GM12878 (cell line): Measurements from ENCODE around the gene SLC35B4. TPM values are rescaled to one million over a fixed set of nuclear protein-coding genes. Genes with fewer than 3 reads are reported as not detected.

ENCODE experiments used
- ATAC-seq: fragments of 200-7000 bp; cut with Tn5 transposase; 3 replicates; pipeline ENCODE4 v1.9.1; 2020; ENCODE audit warnings: mild to moderate bottlenecking, moderate library complexity
- BruUV-seq: library from RNA; stranded (reverse); fragments of 400-500 nt; replicated peaks from 2 replicates; lab custom pipeline; 2021; lab: Mats Ljungman, UMichigan
- CTCF ChIA-PET: fragments of 300-600 bp; sonication (Branson Sonifier 250); formaldehyde crosslinking; extraction: SDS; loops from one replicate; lab custom pipeline; 2021; ENCODE audit warnings: inconsistent platforms; lab: Yijun Ruan, JAX
- POLR2A ChIA-PET: fragments of 350-600 bp; formaldehyde crosslinking; extraction: SDS; loops from one replicate; lab custom pipeline; 2021; ENCODE audit warnings: inconsistent platforms; lab: Charles Lee
- RAD21 ChIA-PET: fragments of 300-600 bp; sonication (Branson Sonifier 250); formaldehyde crosslinking; loops from one replicate; lab custom pipeline; 2023; ENCODE audit warnings: antibody characterized with exemption; ENCODE audit not compliant: unreplicated experiment; lab: Charles Lee
- SMC1A ChIA-PET: fragments of 300-600 bp; sonication (Branson Sonifier 250); formaldehyde crosslinking; loops from one replicate; lab custom pipeline; 2023; ENCODE audit not compliant: unreplicated experiment, uncharacterized antibody; lab: Charles Lee
- DNase-seq: peaks from one replicate; pipeline ENCODE4 v3.0.0-alpha.2; 2011; ENCODE audit warnings: low read depth, low spot score
- FAIRE-seq: peaks from 3 replicates; lab custom pipeline; 2011; peaks lifted over from hg19 to GRCh38; lab: Jason Lieb, UNC
- H2AFZ ChIP-seq: 2 replicates; pipeline ENCODE4 v1.6.0; 2011; ENCODE audit warnings: low read depth, low read length, control low read depth; ENCODE audit not compliant: control insufficient read depth
- H3K27ac ChIP-seq: 2 replicates; pipeline ENCODE4 v1.5.1; 2011; ENCODE audit warnings: control low read depth; ENCODE audit not compliant: control insufficient read depth, insufficient read depth
- H3K27me3 ChIP-seq, 2 experiments: replicated peaks in 1 of 2; 2 replicates each; pipeline versions ENCODE4 v1.6.0 to v1.6.1; 2011; ENCODE audit warnings: low read length in 1 of 2; ENCODE audit not compliant: control insufficient read depth in 2 of 2, insufficient read depth in 2 of 2
- H3K36me3 ChIP-seq, 2 experiments: 2 replicates each; pipeline ENCODE4 v1.5.1; 2011; ENCODE audit warnings: low read length in 1 of 2; ENCODE audit not compliant: control insufficient read depth in 2 of 2, insufficient read depth in 2 of 2
- H3K4me1 ChIP-seq: 2 replicates; pipeline ENCODE4 v1.6.1; 2011; ENCODE audit warnings: mild to moderate bottlenecking, low read length, moderate library complexity, mixed read lengths; ENCODE audit not compliant: control insufficient read depth, insufficient read depth
- H3K4me2 ChIP-seq: 2 replicates; pipeline ENCODE4 v1.6.0; 2011; ENCODE audit warnings: control low read depth; ENCODE audit not compliant: control insufficient read depth, insufficient read depth
- H3K4me3 ChIP-seq: fragments of 200-600 bp; sonication (generic); 2 replicates; pipeline ENCODE4 v1.5.1; 2016
- H3K79me2 ChIP-seq: 2 replicates; pipeline ENCODE4 v1.6.0; 2011; ENCODE audit warnings: low read length; ENCODE audit not compliant: control insufficient read depth, insufficient read depth
- H3K9ac ChIP-seq: 2 replicates; pipeline ENCODE4 v1.8.0; 2011; ENCODE audit warnings: low read length, control low read depth, mixed read lengths; ENCODE audit not compliant: control insufficient read depth, insufficient read depth
- H3K9me3 ChIP-seq: replicated peaks from 3 replicates; pipeline ENCODE4 v1.5.1; 2011; ENCODE audit warnings: mild to moderate bottlenecking, low read length; ENCODE audit not compliant: control insufficient read depth, insufficient read depth
- H4K20me1 ChIP-seq: 2 replicates; pipeline ENCODE4 v1.6.0; 2011; ENCODE audit not compliant: control insufficient read depth, insufficient read depth
- BCL3 ChIP-seq: IDR thresholded peaks from 2 replicates; pipeline ENCODE4 v1.6.1; 2011; ENCODE audit warnings: borderline replicate concordance, low read depth, mild to moderate bottlenecking, moderate library complexity, low read length; ENCODE audit not compliant: insufficient read depth, poor library complexity, severe bottlenecking
- CBFB ChIP-seq: IDR thresholded peaks from 2 replicates; pipeline ENCODE4 v1.6.1; 2016; ENCODE audit warnings: antibody characterized with exemption, low read depth
- CHD1 ChIP-seq: IDR thresholded peaks from 2 replicates; pipeline ENCODE4 v1.6.1; 2012; ENCODE audit warnings: low read depth, low read length, improper control_type of control experiment
- HCFC1 ChIP-seq: fragments of 150-350 bp; IDR thresholded peaks from 2 replicates; pipeline ENCODE4 v1.6.1; 2014; ENCODE audit warnings: low read length
- NFIC ChIP-seq: IDR thresholded peaks from 2 replicates; pipeline ENCODE4 v1.6.1; 2012; ENCODE audit warnings: low read depth, mild to moderate bottlenecking, inconsistent platforms, low read length, moderate library complexity
- NKRF ChIP-seq: fragments of 450-650 bp; conservative IDR thresholded peaks from 2 replicates; pipeline ENCODE4 v1.6.1; 2017; ENCODE audit warnings: mild to moderate bottlenecking, moderate library complexity
- PAX5 ChIP-seq: IDR thresholded peaks from 2 replicates; pipeline ENCODE4 v1.6.1; 2011; ENCODE audit warnings: low read depth, low read length, borderline replicate concordance
- PRDM15 ChIP-seq: fragments of 450-650 bp; formaldehyde crosslinking; IDR thresholded peaks from 2 replicates; pipeline ENCODE4 v1.4.0; 2020; ENCODE audit warnings: mild to moderate bottlenecking, moderate library complexity
- RFX5 ChIP-seq: IDR thresholded peaks from 2 replicates; pipeline ENCODE4 v1.6.1; 2011; ENCODE audit warnings: low read depth, low read length, improper control_type of control experiment
- SIN3A ChIP-seq: IDR thresholded peaks from 2 replicates; pipeline ENCODE4 v1.6.1; 2012; ENCODE audit warnings: low read depth, low read length, improper control_type of control experiment
- SPI1 ChIP-seq: IDR thresholded peaks from 2 replicates; pipeline ENCODE4 v1.6.1; 2011; ENCODE audit warnings: low read depth, mild to moderate bottlenecking, low read length, moderate library complexity, borderline replicate concordance; ENCODE audit not compliant: insufficient read depth
- SREBF2 ChIP-seq: IDR thresholded peaks from 2 replicates; pipeline ENCODE4 v1.6.1; 2012; ENCODE audit warnings: mild to moderate bottlenecking, low read length
- TCF7 ChIP-seq: IDR thresholded peaks from 2 replicates; pipeline ENCODE4 v1.6.1; 2014; ENCODE audit warnings: antibody characterized with exemption, borderline replicate concordance
- ZNF384 ChIP-seq: IDR thresholded peaks from 2 replicates; pipeline ENCODE4 v1.6.1; 2012; ENCODE audit warnings: low read depth, mild to moderate bottlenecking, low read length, improper control_type of control experiment, borderline replicate concordance
- WGBS: methylation state at CpG from one replicate; pipeline ENCODE4 v1.1.6; 2016; ENCODE audit warnings: low lambda C conversion rate; ENCODE audit not compliant: insufficient replicate concordance, insufficient coverage; ENCODE audit errors: missing lambda C conversion rate; 5-methylcytosine and 5-hydroxymethylcytosine counted together
- in situ Hi-C: fragments of 300-500 bp; cut with MboI; formaldehyde crosslinking; loops from 9 replicates; pipeline ENCODE4 v1.14.3; 2018; ENCODE audit warnings: mixed read lengths
- intact Hi-C: fragments of 100-400 bp; cut with micrococcal nuclease; formaldehyde crosslinking; loops from one replicate; pipeline ENCODE4 v1.14.2; 2022; ENCODE audit not compliant: unreplicated experiment
- polyA plus RNA-seq, 11 experiments: library from polyadenylated mRNA; depleted of rRNA in 4 of 11; unstranded in 6 of 11; stranded (reverse) in 5 of 11; fragments of >200 nt; fragmentation: Nextera tagmentation in 4 of 11; fragmentation: Illumina TruSeq in 1 of 11; extraction: Ambion mirVana in 4 of 11; extraction: Trizol in 1 of 11; gene quantifications; 1 replicate in 1 of 11; 2 replicates in 10 of 11; pipeline versions ENCODE4 v1.2.1 to v1.2.3, GENCODE V29; 2011 to 2016; ENCODE audit warnings: inconsistent platforms in 2 of 11, missing spikeins in 2 of 11, low read depth in 1 of 11
- total RNA-seq, 4 experiments: library from RNA; depleted of rRNA in 3 of 4; stranded (reverse); fragments of >200 nt in 3 of 4; fragmentation: Illumina TruSeq in 1 of 4; extraction: Trizol in 1 of 4; gene quantifications; 2 replicates each; pipeline versions ENCODE4 v1.2.1 to v1.2.3, GENCODE V29; 2013 to 2021

SLC35B4 gene
- total and polyA plus RNA-seq, 10 of the 15 experiments (the other 5 are each of a cell fraction or from before 2014, with no cell fraction given) = 3.6 to 23.9 (median 14.0) TPM

GRCh38 chr7:134297489-134297888, 19.2 kb downstream of the SLC35B4 start:
- Histone ChIP-seq H3K36me3 (peaks cover 0 to 12% of the 10 kb centered on the region in 2 experiments; a peak in 3 of 4 replicates), H3K79me2 (no peaks in the 10 kb centered on the region), H3K4me1 (peaks cover 10% of the 10 kb centered on the region), H3K4me2 (no peak overlapping the region), H3K9ac (no peak overlapping the region), H3K27ac (no peak overlapping the region), H3K4me3 (no peak overlapping the region), H2AFZ (no peak overlapping the region), H3K27me3 (no peaks in the 10 kb centered on the region), H4K20me1 (no peaks in the 10 kb centered on the region), H3K9me3 (no peaks in the 10 kb centered on the region)
- no TSS peak for BruUV-seq
- intact Hi-C loops (no loop called here), in situ Hi-C loops (no loop called here)
- POLR2A ChIA-PET = no interaction called here
- TF ChIP-seq SPI1 (no peak), ZNF384 (no peak), NFIC (no peak), BCL3 (no peak), PAX5 (no peak), SIN3A (no peak), HCFC1 (no peak), CBFB (no peak), NKRF (no peak), SREBF2 (no peak), RFX5 (no peak), PRDM15 (CRISPR knock-in tag) (no peak), TCF7 (no peak), CHD1 (no peak)
- WGBS = 97% methylated on average over 2 of the region's 2 CpGs
- RAD21 ChIA-PET = no interaction called here
- FAIRE-seq = no peak
- no peak for ATAC-seq
- DNase-seq = no peak
- CTCF ChIA-PET = interaction anchor here (0.9 to 1.1 kb wide), 2 partner anchors 8 to 99 kb away, joined by 4 read pairs; no protein-coding TSS in a partner anchor
- SMC1A ChIA-PET = no interaction called here
